Right lobe of liver (tissue), 6 donors: ENCODE measurements around the gene WDR49. TPM values are rescaled to one million over a fixed set of nuclear protein-coding genes. Genes with fewer than 3 reads are reported as not detected.

Experiments
- ATAC-seq, 4 donors: fragments of 200-7000 bp; cut with Tn5 transposase; one replicate each; pipeline ENCODE4 v1.9.1; 2020; ENCODE audit warnings: mild to moderate bottlenecking in 4 of 4, moderate library complexity in 4 of 4
- DNase-seq, 3 donors: peaks; one replicate each; pipeline ENCODE4 v3.0.0-alpha.2; 2020
- H3K27ac ChIP-seq, 3 donors: fragments of 200-600 bp; one replicate each; pipeline ENCODE4 v1.8.0; 2022
- H3K27me3 ChIP-seq, 2 donors: fragments of 200-600 bp; one replicate each; pipeline ENCODE4 v1.8.0; 2022
- H3K36me3 ChIP-seq, 4 donors: fragments of 200-600 bp; sonication (generic) in 1 of 4; one replicate each; pipeline versions ENCODE4 v1.5.1 to v1.8.0; 2017 to 2022; ENCODE audit warnings: control low read depth in 1 of 4
- H3K4me1 ChIP-seq, 4 donors: fragments of 200-600 bp; sonication (generic) in 1 of 4; one replicate each; pipeline versions ENCODE4 v1.5.1 to v1.8.0; 2017 to 2022; ENCODE audit warnings: control low read depth in 1 of 4
- H3K4me3 ChIP-seq, 3 donors: fragments of 200-600 bp; one replicate each; pipeline ENCODE4 v1.8.0; 2022
- H3K9me3 ChIP-seq, 4 donors: fragments of 200-600 bp; sonication (generic) in 1 of 4; one replicate each; pipeline versions ENCODE4 v1.5.1 to v1.8.0; 2017 to 2022; ENCODE audit warnings: control low read depth in 1 of 4
- POLR2A ChIP-seq: fragments of 450-650 bp; IDR thresholded peaks from one replicate; pipeline ENCODE4 v1.6.1; 2017; ENCODE audit warnings: antibody characterized with exemption, mild to moderate bottlenecking
- WGBS: methylation state at CpG from one replicate; pipeline ENCODE4 v1.1.6; 2018; ENCODE audit warnings: low coverage, low lambda C conversion rate; ENCODE audit not compliant: insufficient coverage; ENCODE audit errors: missing lambda C conversion rate; 5-methylcytosine and 5-hydroxymethylcytosine counted together
- intact Hi-C, 2 donors: fragments of 100-400 bp; cut with DNase I; formaldehyde crosslinking; loops; one replicate each; pipeline versions ENCODE4 v1.11.2 to v1.14.1; 2022
- total RNA-seq, 6 experiments: library from RNA; depleted of rRNA in 2 of 6; stranded (reverse); fragments of >200 nt in 2 of 6; fragmentation: NEBNext Ultra II Directional in 3 of 6; extraction: Animal tissue kit (Norgen Biotek cat#: 25700) in 3 of 6; gene quantifications; one replicate each; pipeline versions ENCODE4 v1.1.0 to v1.2.4, GENCODE V29; 2016 to 2023
- TF ChIP-seq, protein P1 (sequence below), 4 donors: fragments of 200-600 bp in 3 of 4; fragments of 450-650 bp in 1 of 4; IDR thresholded peaks; one replicate each; pipeline versions ENCODE4 v1.5.1 to v1.8.0; 2016 to 2022; ENCODE audit warnings: antibody characterized with exemption in 4 of 4, mild to moderate bottlenecking in 2 of 4
- donor health status: DM: no; HTN: yes; CAD: no.
- donor health status: DM: no; HTN: no; CAD: no.
- donor health status: DM: no; HTN: no; CAD: no.
- donor health status: DM: no; HTN: yes; CAD: no.
- donor health status: DM: no; HTN: yes; CAD: no.

WDR49 gene
- total RNA-seq, 6 experiments from 2014 or later, result 0.16 TPM; not detected in 5

DNA sequence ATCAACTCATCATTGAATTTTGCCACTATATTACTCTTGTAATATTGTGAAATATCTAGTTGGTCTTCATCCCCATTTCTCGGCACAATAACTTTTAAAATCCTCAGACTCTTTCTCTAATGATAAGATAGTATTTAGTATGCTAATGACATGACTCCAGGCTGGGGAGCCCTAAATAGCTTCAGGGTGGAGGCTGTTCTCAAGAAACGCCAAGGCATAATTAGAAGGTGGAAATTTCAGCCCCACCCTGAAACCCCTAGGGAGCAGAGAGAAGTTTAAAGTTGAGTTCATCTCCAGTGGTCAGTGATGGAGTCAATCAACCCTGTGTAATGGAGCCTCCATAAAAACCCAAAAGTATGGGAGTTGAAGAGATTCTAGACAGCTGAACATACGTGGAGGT lies 98.8 kb downstream of the WDR49 start:
- H3K4me3 ChIP-seq, result no peak overlapping the region
- intact Hi-C loops, result no loop called here
- ATAC-seq (no peak), DNase-seq (no peak)
- H3K27me3 ChIP-seq, result no peaks in the 10 kb centered on the region
- TF ChIP-seq, protein P1, sequence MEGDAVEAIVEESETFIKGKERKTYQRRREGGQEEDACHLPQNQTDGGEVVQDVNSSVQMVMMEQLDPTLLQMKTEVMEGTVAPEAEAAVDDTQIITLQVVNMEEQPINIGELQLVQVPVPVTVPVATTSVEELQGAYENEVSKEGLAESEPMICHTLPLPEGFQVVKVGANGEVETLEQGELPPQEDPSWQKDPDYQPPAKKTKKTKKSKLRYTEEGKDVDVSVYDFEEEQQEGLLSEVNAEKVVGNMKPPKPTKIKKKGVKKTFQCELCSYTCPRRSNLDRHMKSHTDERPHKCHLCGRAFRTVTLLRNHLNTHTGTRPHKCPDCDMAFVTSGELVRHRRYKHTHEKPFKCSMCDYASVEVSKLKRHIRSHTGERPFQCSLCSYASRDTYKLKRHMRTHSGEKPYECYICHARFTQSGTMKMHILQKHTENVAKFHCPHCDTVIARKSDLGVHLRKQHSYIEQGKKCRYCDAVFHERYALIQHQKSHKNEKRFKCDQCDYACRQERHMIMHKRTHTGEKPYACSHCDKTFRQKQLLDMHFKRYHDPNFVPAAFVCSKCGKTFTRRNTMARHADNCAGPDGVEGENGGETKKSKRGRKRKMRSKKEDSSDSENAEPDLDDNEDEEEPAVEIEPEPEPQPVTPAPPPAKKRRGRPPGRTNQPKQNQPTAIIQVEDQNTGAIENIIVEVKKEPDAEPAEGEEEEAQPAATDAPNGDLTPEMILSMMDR (IDR thresholded peaks at IDR 0.05), result no peak
- no peak for TF ChIP-seq POLR2A
- no peaks in the 10 kb centered on the region for H3K9me3 ChIP-seq
- WGBS, result 47% methylated on average over 2 of the region's 3 CpGs
- H3K4me1 ChIP-seq, result no peaks in the 10 kb centered on the region
- no peaks in the 10 kb centered on the region for H3K36me3 ChIP-seq
- H3K27ac ChIP-seq, result no peak overlapping the region

DNA sequence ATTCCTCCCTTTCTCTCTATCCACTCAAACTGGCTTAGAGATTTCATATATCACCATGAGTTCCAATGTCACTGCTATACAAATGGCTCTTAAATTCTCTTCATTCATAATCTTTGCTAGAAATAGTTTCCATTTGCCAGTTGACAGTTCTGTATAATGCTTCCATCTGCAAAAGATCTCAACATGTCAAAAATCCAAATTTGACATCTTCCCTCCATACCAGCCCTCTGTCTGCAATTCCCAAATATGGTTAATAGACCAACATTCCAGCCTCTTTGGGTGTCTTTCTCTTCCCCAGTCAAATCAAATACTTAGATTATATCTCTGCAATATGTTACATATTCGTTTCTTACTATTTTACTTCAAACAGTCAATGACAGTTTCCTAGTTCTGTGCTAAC lies 115.7 kb downstream of the WDR49 start:
- no peak overlapping the region for H3K4me3 ChIP-seq
- H3K27me3 ChIP-seq, result no peaks in the 10 kb centered on the region
- no peaks in the 10 kb centered on the region for H3K36me3 ChIP-seq
- intact Hi-C loops, result no loop called here
- 33% methylated on average over 1 of the region's 1 CpG for WGBS
- DNase-seq (no peak), ATAC-seq (no peak)
- no peaks in the 10 kb centered on the region for H3K4me1 ChIP-seq
- TF ChIP-seq, protein P1 (IDR thresholded peaks at IDR 0.05), result no peak
- no peak for TF ChIP-seq POLR2A
- H3K9me3 ChIP-seq, result no peaks in the 10 kb centered on the region
- H3K27ac ChIP-seq, result no peak overlapping the region

DNA sequence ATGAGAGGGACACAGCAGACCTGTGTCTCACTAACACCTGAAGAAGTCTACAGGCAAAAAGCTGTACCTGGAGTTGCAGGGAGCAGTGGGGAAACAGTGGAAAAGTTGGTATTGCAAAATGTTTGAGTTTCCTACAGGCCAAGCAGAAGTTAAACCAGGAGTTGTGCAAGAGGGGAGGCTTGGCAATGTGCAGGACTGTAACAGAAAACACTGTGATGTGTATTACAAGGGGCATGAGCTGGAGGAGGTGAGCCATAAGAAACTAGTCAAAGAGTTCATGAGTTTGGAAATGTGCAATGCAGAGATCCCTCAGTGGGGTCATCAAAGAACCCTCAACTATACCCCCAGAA lies 132.8 kb downstream of the WDR49 start:
- Histone ChIP-seq H3K4me1 (peaks cover 0 to 3% (median 0%) of the 10 kb centered on the region in 4 donors), H3K9me3 (no peaks in the 10 kb centered on the region), H3K27me3 (no peaks in the 10 kb centered on the region), H3K4me3 (no peak overlapping the region), H3K27ac (no peak overlapping the region), H3K36me3 (no peaks in the 10 kb centered on the region)
- TF ChIP-seq POLR2A, result no peak
- TF ChIP-seq, protein P1 (IDR thresholded peaks at IDR 0.05), result no peak
- DNase-seq (peak in 2 of 3 donors; percentile 37 to 46), ATAC-seq (peak; percentile 40 to 95 (median 64))
- intact Hi-C loops, result no loop called here

GRCh38 chr3:167520266-167521005 lies 133.3 kb downstream of the WDR49 start:
- DNase-seq, result no peak
- Histone ChIP-seq H3K27me3 (no peaks in the 10 kb centered on the region), H3K9me3 (no peaks in the 10 kb centered on the region), H3K4me1 (peaks cover 0 to 3% (median 0%) of the 10 kb centered on the region in 4 donors), H3K27ac (no peak overlapping the region), H3K4me3 (no peak overlapping the region), H3K36me3 (no peaks in the 10 kb centered on the region)
- no peak for ATAC-seq
- intact Hi-C loops, result no loop called here
- TF ChIP-seq, protein P1 (IDR thresholded peaks at IDR 0.05), result no peak
- TF ChIP-seq POLR2A, result no peak
- WGBS, result 54% methylated on average over 2 of the region's 2 CpGs
